Astrocyte (in vitro differentiated cells and primary cell): ENCODE measurements around the gene INSYN2A. TPM values are rescaled to one million over a fixed set of nuclear protein-coding genes. Genes with fewer than 3 reads are reported as not detected.

ENCODE experiments used
- DNase-seq: peaks from one replicate; pipeline ENCODE4 v3.0.0-alpha.2; 2010; ENCODE audit warnings: low read depth
- FAIRE-seq: peaks from 2 replicates; lab custom pipeline; 2011; peaks lifted over from hg19 to GRCh38; lab: Jason Lieb, UNC
- H2AFZ ChIP-seq: 2 replicates; pipeline ENCODE4 v1.6.0; 2012; ENCODE audit warnings: low read depth, low read length, inconsistent platforms
- H3K27ac ChIP-seq: 2 replicates; pipeline ENCODE4 v1.5.1; 2011; ENCODE audit warnings: low read depth, low read length, inconsistent platforms
- H3K27me3 ChIP-seq: 2 replicates; pipeline ENCODE4 v1.6.0; 2011; ENCODE audit warnings: low read length, inconsistent platforms; ENCODE audit not compliant: insufficient read depth
- H3K36me3 ChIP-seq: 2 replicates; pipeline ENCODE4 v1.5.1; 2011; ENCODE audit warnings: low read length, inconsistent platforms; ENCODE audit not compliant: insufficient read depth
- H3K4me1 ChIP-seq: 2 replicates; pipeline ENCODE4 v1.5.1; 2011; ENCODE audit warnings: low read length, inconsistent platforms; ENCODE audit not compliant: insufficient read depth
- H3K4me2 ChIP-seq: 2 replicates; pipeline ENCODE4 v1.6.0; 2012; ENCODE audit warnings: low read length, inconsistent platforms
- H3K4me3 ChIP-seq: 2 replicates; pipeline ENCODE4 v1.5.1; 2011; ENCODE audit warnings: low read depth, mild to moderate bottlenecking, low read length, inconsistent platforms; ENCODE audit not compliant: insufficient read depth
- H3K79me2 ChIP-seq: 2 replicates; pipeline ENCODE4 v1.6.0; 2012; ENCODE audit warnings: mild to moderate bottlenecking, low read length, inconsistent platforms; ENCODE audit not compliant: insufficient read depth
- H3K9ac ChIP-seq: 2 replicates; pipeline ENCODE4 v1.6.0; 2012; ENCODE audit warnings: mild to moderate bottlenecking, low read length, inconsistent platforms
- H3K9me3 ChIP-seq: 2 replicates; pipeline ENCODE4 v1.5.1; 2012; ENCODE audit warnings: low read depth, mild to moderate bottlenecking, low read length, inconsistent platforms; ENCODE audit not compliant: insufficient read depth
- H4K20me1 ChIP-seq: 2 replicates; pipeline ENCODE4 v1.6.0; 2012; ENCODE audit warnings: low read length, inconsistent platforms; ENCODE audit not compliant: insufficient read depth
- H3K27ac Mint-ChIP-seq: one replicate; pipeline ENCODE4 v1.8.0; 2021; ENCODE audit warnings: mild to moderate bottlenecking, mixed read lengths; ENCODE audit not compliant: unreplicated experiment
- H3K27me3 Mint-ChIP-seq: one replicate; pipeline ENCODE4 v1.8.0; 2021; ENCODE audit warnings: low read depth, mixed read lengths; ENCODE audit not compliant: unreplicated experiment
- H3K36me3 Mint-ChIP-seq: one replicate; pipeline ENCODE4 v1.8.0; 2021; ENCODE audit warnings: low read depth, mixed read lengths; ENCODE audit not compliant: unreplicated experiment
- H3K4me1 Mint-ChIP-seq: one replicate; pipeline ENCODE4 v1.8.0; 2021; ENCODE audit warnings: low read depth, mixed read lengths; ENCODE audit not compliant: unreplicated experiment
- H3K4me3 Mint-ChIP-seq: one replicate; pipeline ENCODE4 v1.8.0; 2021; ENCODE audit warnings: mild to moderate bottlenecking, moderate library complexity, mixed read lengths; ENCODE audit not compliant: unreplicated experiment
- H3K9me3 Mint-ChIP-seq: one replicate; pipeline ENCODE4 v1.8.0; 2021; ENCODE audit warnings: mild to moderate bottlenecking, mixed read lengths; ENCODE audit not compliant: unreplicated experiment
- EZH2 ChIP-seq: IDR thresholded peaks from 2 replicates; pipeline ENCODE4 v1.6.1; 2012; ENCODE audit warnings: mild to moderate bottlenecking, low read length, inconsistent platforms; ENCODE audit not compliant: insufficient read depth
- total RNA-seq: library from RNA; stranded (reverse); gene quantifications from 2 replicates; pipeline ENCODE4 v1.2.1, GENCODE V29; 2021
- TF ChIP-seq, protein P1 (sequence below): IDR thresholded peaks from 2 replicates; pipeline ENCODE4 v1.5.1; 2011; ENCODE audit warnings: low read depth, mild to moderate bottlenecking, inconsistent platforms, low read length, moderate library complexity; ENCODE audit not compliant: insufficient read depth

Gene INSYN2A
- total RNA-seq, 1 donor from 2014 or later = 0.41 TPM

GRCh38 chr10:127236266-127236665, 39.9 kb upstream of the INSYN2A start:
- Mint-ChIP-seq H3K4me1 (peaks cover 4% of the 10 kb centered on the region), H3K9me3 (no peaks in the 10 kb centered on the region), H3K36me3 (no peaks in the 10 kb centered on the region), H3K4me3 (no peak overlapping the region), H3K27ac (no peak overlapping the region), H3K27me3 (no peaks in the 10 kb centered on the region)
- Histone ChIP-seq H2AFZ (no peak overlapping the region), H3K4me2 (no peak overlapping the region), H3K36me3 (no peaks in the 10 kb centered on the region), H3K4me1 (no peaks in the 10 kb centered on the region), H4K20me1 (peaks cover 16% of the 10 kb centered on the region), H3K27me3 (no peaks in the 10 kb centered on the region), H3K9ac (no peak overlapping the region), H3K79me2 (no peaks in the 10 kb centered on the region), H3K4me3 (no peak overlapping the region), H3K27ac (no peak overlapping the region), H3K9me3 (no peaks in the 10 kb centered on the region)
- no peak for FAIRE-seq
- no peak for DNase-seq
- TF ChIP-seq EZH2 = no peak
- TF ChIP-seq, protein P1, sequence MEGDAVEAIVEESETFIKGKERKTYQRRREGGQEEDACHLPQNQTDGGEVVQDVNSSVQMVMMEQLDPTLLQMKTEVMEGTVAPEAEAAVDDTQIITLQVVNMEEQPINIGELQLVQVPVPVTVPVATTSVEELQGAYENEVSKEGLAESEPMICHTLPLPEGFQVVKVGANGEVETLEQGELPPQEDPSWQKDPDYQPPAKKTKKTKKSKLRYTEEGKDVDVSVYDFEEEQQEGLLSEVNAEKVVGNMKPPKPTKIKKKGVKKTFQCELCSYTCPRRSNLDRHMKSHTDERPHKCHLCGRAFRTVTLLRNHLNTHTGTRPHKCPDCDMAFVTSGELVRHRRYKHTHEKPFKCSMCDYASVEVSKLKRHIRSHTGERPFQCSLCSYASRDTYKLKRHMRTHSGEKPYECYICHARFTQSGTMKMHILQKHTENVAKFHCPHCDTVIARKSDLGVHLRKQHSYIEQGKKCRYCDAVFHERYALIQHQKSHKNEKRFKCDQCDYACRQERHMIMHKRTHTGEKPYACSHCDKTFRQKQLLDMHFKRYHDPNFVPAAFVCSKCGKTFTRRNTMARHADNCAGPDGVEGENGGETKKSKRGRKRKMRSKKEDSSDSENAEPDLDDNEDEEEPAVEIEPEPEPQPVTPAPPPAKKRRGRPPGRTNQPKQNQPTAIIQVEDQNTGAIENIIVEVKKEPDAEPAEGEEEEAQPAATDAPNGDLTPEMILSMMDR = no peak

- Histone ChIP-seq H4K20me1 (peaks cover 16% of the 10 kb centered on the region), H3K9ac (no peak overlapping the region), H3K4me1 (no peaks in the 10 kb centered on the region), H3K36me3 (no peaks in the 10 kb centered on the region), H3K27ac (no peak overlapping the region), H3K9me3 (no peaks in the 10 kb centered on the region), H3K4me2 (no peak overlapping the region), H2AFZ (no peak overlapping the region), H3K4me3 (no peak overlapping the region), H3K27me3 (no peaks in the 10 kb centered on the region), H3K79me2 (no peaks in the 10 kb centered on the region)
- Mint-ChIP-seq H3K9me3 (no peaks in the 10 kb centered on the region), H3K27ac (no peak overlapping the region), H3K4me1 (peaks cover 4% of the 10 kb centered on the region), H3K27me3 (no peaks in the 10 kb centered on the region), H3K36me3 (no peaks in the 10 kb centered on the region), H3K4me3 (no peak overlapping the region)
- no peak for TF ChIP-seq EZH2
- TF ChIP-seq, protein P1 = no peak
- FAIRE-seq = no peak
- peak; percentile 8 for DNase-seq
Observed at GRCh38 chr10:127234306-127234800, 38.0 kb upstream of the INSYN2A start.

GRCh38 chr10:127228195-127228787, 31.9 kb upstream of the INSYN2A start:
- no peak overlapping the region for H3K9ac ChIP-seq
- no peaks in the 10 kb centered on the region for H3K4me1 ChIP-seq
- no peaks in the 10 kb centered on the region for H3K36me3 ChIP-seq
- H3K4me2 ChIP-seq = no peak overlapping the region
- FAIRE-seq = no peak
- no peak overlapping the region for H2AFZ ChIP-seq
- Mint-ChIP-seq H3K27ac (no peak overlapping the region), H3K4me3 (no peak overlapping the region), H3K4me1 (no peaks in the 10 kb centered on the region), H3K36me3 (peaks cover 2% of the 10 kb centered on the region), H3K27me3 (no peaks in the 10 kb centered on the region), H3K9me3 (no peaks in the 10 kb centered on the region)
- no peaks in the 10 kb centered on the region for H3K27me3 ChIP-seq
- H3K79me2 ChIP-seq = no peaks in the 10 kb centered on the region
- no peak for DNase-seq
- no peaks in the 10 kb centered on the region for H3K9me3 ChIP-seq
- TF ChIP-seq, protein P1 = no peak
- TF ChIP-seq EZH2 = no peak
- H4K20me1 ChIP-seq = peaks cover 17% of the 10 kb centered on the region
- no peak overlapping the region for H3K27ac ChIP-seq
- no peak overlapping the region for H3K4me3 ChIP-seq
